Stimulated activated CD4-positive, alpha-beta T cell treated with anti-CD3 and anti-CD28 coated beads, Interleukin-1b, Interleukin-23, amount 100 ng/mL, for 4 hours (primary cell): Measurements from ENCODE around the gene HOXA6.

Source experiments
- DNase-seq, 2 donors: peaks; one replicate each; pipeline ENCODE4 v3.0.0-alpha.2; 2020; ENCODE audit warnings: low read depth in 2 of 2

The HOXA6 gene

DNA sequence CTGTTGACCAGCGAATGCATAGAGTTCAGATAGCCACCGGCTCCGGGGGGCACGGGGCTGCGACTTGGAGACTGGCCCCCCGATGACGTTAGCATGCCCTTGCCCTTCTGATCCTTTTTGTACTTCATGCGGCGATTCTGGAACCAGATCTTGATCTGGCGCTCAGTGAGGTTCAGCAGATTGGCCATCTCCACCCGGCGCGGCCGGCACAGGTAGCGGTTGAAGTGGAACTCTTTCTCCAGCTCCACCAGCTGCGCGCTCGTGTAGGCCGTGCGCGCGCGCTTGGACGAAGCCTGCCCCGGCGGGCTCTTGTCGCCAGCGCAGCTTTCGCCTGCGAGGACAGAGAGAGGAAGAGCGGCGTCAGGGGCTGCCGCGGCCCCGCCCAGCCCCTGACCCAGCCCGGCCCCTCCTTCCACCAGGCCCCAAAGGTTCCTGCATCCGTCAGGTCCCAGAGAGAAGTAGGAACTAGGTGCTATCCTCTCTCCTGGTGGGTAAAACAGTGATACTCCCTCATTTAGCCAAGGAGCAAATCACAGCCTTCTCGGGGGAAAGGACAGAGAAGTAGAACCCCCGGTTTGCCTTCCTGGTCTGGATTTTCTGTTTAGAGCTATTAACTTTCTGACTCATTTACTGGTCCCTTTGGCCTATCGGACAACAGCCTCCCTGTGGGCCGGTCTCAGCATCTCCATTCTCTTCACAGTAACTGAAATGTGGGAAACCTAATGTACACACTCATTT, 39.0 kb downstream of the HOXA6 start:
- no peak for DNase-seq

DNA sequence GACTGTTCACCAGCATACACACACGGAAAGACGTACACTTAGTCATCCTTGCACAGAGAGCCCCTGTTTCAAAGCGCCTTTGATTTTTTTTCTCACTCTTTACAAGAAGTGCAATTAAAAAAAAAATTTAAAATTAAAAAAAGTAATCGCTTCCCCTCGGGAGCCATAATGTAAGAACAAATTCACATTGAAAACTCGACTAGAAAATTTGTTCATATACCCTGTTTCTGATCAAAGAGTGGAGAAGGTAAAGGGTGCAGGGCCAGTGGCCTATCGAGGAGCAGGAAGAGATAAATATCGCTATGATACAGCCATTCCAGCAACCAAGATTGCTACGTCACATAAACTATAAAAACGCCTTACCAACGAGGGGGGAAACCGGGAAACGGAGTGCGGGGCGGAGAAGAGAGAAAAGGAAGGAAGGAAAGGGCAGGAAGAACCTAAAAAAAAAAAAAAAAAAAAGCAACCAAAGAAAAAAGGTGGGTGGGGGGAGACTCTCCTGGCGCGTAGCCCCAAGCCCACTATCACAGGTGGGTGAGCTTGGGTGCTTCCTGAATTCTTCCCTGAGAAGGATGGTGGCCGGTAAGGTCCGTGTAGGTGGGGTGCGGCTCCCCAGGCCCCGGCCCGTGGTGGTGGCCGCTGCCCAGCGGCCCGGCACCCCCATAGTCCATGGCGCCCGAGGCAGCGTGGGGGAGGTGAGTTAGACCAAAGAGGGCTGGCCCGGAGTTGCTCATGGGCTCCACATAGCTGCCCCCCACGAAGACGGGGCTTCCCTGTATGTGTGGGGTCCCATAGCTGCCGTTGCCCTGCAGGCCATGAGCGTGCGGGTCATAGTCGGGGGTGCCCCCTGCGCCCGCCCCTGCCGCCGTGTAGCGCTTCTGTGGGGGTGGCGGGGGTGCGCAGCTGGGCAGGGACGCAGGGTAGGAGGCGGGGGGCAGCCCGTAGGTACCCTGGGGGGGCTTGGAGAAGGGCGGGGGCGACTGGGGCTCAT, 39.9 kb downstream of the HOXA6 start:
- DNase-seq = no peak

DNA sequence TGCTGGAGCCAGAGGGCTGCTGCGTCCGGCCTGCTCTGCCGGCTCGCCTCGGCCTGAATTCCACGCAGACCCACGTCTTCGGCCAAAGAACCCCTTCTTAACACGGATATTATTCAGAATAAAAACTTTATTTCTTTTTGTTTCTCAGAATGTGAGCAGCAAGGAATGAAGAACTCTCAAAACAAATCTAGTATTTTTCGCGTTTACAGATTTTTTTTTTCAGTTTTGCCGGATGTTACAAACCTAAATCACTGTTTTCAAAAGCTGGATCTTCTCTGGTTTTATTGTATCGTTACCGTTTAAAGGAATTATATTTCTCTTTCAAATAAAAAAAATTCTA, 40.7 kb downstream of the HOXA6 start:
- DNase-seq = no peak

DNA sequence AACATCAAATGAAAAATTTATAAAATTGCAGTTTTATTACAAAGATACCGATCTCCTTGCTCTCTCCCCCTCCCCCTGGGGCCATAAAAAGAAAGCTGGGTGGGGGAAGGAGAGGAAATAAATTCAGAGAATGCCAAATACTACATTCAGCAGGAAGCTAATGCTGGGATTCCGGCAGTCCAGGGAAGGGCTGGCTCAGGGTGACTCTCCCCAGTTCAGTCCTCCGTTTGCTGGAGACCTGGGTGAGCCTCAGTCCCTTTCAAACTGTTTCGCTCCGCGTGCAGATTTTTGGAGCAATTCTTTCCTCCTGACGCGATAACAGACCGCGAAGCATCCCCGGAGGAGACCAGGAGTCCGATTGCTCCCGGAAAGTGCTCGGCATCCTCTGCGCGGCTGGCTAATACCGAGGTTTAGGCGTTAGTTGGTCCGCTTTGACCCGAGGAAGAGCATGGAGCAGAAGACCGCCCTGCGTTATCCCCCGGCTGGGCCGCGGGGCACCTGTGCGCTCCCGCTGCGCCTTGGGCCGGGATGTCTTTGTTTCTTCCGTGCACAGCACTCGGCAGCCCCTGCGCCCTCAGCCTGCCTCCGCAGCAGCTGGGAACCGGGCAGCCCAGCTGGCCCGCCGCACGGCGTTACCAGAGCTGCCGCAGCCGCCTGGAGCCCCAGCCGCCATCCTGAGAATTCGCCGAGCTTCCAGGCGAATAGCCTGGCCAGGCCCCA, 41.2 kb downstream of the HOXA6 start:
- DNase-seq = no peak

DNA sequence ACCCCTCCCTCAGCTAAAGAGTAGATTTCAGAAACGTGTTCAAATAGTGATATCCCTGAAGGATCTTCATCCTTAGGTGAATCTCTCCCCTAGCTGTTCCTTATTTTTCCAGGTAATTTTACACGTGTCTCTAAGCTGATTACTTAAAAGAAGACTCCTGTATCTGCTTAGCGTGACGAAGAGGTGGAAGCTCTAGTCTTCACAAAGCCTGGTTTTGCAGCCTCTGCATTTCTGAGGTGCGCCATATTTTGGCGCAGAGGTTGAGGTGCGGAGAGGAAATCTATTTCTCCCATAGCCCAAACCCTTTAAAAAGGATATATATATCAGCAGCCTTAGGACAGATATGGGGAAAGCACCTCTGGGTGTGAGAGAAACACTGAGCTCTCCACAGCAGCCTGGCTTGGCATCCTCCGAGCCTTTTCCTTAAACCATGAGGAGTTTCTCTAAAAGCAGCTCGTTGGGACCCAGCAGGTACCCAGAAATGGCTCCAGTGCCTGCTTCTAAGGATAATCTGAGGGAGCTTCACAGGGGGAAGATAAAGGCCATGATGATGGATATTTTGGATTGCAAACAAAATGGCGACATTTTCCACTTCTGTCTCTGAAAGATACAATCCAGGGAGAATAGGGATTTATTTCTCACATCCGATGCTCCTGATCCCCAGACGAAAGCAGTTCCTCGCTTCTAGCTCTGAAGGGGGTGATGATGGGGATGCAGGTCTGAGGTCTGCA, 42.1 kb downstream of the HOXA6 start:
- DNase-seq = no peak

DNA sequence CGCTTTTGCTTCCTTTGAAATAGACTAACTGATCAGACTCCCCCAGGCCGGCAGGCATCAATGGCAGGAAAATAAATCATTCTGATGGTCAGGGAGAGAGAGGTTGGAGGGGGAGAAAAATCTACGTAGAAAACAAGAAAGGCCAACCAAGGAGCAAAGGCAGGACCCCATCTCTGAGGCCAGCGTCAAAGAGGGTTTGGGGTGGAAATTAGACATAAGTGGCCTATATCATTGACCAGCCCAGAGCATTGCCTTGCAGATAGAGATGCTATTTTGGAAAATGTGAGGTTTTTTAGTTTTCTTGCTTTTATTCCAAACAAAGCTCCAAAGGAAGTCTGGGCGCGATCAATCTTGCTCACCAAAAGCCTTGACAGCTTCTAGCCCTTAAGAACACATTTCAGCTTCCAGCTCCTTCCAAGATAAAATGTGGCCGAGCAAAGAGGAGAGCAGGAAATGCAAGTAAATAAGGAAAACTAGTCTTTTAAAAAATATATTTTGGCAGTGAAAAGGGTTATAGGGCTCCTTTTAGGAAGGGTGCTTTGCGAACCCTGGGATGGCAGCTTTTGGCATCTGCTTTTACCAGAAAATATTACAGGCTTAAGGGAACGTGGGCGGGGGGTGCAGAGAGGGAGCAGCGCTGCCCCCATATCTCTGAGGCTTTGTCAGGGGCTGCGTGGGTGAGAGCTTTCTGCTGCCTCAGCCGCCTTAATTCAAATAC, 43.1 kb downstream of the HOXA6 start:
- DNase-seq = no peak

DNA sequence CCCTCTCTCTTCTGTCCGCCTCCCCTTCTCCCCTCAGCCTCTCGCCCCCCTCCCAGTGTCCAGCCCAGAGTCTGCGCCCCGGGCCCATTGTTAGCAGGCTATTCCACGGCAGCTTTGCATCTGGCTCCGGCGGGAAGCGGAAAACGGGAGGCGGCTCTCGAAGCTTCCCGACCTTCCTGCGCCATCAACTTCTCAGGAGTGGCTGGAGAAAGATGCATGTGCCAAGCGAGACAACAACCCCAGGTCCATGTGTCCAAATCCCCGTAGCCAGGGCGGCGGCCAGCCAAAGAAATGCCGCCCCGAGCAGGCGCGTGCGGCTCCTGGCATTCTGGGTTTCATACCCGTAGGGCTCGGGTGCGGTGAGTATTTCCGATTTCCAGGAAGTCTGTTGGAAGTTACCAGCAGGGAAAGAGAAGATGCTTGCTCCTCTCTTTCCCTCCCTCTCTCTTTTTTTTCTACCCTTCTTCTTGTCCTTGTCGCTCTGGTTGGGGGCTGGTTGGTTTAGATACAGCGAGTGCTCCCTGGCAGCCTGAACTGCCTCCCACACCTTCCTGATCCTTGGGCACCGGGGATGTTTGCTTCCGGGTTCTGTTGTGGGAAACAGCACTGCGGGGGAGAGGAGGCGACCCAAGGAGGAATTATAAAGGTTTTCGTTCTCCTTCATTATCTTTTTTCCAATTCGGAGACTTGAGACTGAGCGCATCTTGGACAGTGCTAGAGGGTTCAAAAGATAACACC, 43.9 kb downstream of the HOXA6 start:
- no peak for DNase-seq

DNA sequence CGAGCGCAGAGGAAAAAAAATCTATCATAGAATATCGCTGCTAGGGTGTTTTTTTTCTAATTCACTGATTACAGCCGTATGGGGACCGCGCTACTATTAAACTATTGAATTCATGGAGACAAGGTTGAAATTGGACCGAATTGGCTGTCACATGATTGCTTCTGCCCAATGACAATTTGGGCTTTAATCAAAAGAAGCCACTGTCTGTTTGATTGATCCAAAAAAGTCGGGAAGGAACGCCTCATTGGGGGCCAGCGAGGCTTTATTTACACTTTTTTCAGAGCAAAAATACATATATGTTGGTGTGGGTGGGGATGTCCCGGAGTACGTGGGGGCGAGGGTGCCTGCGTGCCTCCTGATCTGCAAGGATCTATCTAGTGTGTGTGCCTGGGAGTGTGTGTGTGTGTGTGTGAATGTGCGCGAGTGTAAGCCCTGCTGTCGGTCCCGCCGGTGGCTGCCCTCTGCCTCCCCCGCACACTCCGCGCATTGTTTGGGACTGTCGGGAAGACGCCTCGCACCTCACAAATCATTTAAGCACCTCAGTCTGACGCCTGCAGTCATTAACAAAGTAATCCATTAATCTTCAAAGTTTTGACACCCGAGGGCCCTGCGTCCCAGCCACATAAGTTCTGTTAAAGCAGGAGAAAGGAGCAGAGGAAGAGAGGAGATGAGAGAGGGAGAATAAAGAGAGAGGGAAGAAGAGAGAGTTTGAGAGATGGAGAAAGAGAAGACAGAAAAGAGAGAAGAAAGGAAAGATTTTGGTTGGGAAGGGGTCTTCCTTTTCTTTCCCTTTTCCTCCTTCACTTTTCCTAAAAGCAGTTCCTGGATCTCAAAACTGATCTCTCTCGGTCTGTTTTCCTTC, 44.8 kb downstream of the HOXA6 start, which contains the start of gene HOXA2:
Gene HOXA2, minus strand, starts transcription at position 103 of the 862 bp plus-strand sequence. CDS start 183 bp downstream, outside the sequence.
- no peak for DNase-seq

DNA sequence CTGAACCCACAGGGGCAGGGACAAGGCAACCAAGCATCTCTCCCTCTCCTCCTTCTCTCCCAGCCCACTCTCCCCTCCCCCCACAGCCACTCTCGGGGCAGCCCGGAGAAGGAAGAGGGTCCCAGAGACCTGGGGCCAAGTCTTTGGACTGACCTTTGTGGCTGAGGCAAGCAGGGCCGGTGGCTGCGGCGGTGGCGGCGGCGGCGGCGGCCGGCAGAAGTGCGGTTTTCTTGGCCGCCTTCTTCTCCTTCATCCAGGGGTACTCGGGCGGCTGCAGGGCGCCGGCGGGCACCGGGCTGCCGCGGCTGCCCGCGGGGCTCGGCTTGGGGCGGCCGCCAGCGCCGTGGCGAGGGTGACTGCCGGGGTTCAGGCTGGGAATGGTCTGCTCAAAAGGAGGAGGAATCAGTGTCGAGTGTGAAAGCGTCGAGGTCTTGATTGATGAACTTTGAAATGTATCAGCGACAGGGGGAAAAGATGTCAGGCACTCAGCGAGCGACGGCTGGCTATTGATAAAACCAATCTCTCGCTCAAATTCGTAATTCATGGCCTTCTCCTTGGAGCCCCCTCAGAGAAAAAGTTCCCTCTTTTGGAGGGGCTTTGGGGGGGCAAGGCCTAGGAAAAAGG, 45.5 kb downstream of the HOXA6 start:
- no peak for DNase-seq

DNA sequence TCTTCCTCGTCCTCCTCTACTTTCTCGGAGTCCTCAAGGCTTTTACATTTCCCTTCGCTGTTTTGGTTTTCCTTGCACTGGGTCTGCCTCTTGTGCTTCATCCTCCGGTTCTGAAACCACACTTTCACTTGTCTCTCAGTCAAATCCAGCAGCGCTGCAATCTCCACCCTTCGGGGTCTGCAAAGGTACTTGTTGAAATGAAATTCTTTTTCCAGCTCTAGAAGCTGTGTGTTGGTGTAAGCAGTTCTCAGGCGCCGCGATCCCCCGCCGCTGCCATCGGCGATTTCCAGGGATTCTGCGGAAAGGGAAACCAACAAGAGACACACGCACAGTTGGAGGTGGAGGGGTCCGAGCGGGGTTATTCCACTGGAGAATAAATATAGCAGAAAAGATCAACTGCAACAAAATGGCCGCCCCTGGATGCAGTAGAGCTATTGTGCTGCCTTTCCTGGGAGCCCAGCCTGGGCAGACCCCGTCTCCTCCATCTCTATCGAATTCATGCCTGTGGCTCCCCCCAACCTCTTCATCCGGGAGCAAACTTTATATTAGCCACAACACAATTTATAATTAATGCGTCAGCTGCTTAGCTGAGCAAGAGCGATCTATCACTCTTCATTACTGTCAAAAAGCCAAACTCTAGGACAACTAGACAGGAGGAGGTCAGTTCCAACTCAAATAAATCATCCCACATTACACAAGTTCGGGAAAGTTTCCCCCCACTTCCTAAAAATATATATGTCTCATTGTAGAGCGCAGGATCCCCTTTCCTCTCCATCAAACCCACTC, 46.2 kb downstream of the HOXA6 start:
- DNase-seq = no peak

DNA sequence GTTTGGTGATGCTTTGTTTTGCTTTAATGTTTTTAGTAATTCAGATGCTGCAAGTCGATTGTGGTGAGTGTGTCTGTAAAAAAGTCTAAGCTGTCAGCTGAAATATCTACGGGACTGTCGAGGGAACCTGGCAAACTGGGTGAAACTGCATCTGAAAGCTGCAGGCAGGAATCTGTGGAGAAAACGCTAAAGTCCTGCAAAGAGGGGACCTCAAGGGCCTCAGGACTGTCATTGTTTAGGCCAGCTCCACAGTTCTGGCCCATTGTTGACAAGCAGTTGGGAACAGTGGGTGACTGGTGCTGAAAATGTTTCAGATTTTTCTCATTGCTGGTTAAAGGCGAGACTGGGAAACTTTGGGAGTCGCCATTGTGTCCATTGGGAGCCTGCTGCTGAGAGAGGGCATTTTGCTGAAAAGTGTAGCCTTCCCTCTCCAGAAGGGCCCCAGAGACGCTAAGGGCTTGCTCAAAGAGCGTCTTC, 46.8 kb downstream of the HOXA6 start:
- no peak for DNase-seq

DNA sequence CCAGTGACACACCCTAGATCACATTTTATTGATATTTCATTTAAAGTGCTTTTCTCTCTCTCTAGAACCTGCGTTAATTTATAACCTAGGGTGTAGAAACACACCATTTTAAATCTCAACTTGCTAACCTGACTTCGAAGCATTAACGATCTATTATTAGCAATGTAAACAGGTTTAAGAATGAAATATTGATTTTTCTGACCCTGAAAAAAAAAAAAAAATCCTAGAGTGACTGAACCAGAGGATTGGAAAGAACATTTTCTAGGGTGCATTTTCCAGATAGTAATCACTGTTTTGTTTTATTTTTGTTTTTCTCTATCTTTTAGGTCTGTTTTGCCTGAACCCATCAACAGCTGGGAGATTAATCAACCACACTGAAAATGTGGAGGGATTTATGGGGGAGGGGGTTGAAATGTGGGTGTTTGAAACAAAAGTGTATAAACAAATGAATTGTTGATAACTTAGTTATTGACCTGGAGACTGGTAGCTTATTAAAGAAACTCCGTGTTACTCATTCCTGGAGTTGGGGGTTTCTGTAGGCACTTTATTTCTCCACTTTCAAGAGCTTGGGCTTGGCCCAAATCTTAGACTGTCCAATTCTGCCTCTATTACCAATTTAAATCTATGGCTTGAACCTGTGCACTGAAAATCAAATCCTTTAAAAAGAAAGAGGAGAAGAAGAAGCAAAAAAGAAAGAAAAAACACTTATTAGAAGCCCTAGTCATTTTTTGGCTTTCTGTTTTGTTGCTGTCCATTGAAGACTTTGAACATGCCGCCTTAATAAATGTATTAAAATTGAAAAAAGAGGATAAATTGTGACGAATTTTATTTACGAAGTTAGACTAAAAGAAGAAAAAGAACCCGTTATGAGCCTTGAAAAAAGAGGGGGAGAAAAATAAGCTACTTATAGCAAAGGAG, 47.9 kb downstream of the HOXA6 start:
- DNase-seq = no peak

DNA sequence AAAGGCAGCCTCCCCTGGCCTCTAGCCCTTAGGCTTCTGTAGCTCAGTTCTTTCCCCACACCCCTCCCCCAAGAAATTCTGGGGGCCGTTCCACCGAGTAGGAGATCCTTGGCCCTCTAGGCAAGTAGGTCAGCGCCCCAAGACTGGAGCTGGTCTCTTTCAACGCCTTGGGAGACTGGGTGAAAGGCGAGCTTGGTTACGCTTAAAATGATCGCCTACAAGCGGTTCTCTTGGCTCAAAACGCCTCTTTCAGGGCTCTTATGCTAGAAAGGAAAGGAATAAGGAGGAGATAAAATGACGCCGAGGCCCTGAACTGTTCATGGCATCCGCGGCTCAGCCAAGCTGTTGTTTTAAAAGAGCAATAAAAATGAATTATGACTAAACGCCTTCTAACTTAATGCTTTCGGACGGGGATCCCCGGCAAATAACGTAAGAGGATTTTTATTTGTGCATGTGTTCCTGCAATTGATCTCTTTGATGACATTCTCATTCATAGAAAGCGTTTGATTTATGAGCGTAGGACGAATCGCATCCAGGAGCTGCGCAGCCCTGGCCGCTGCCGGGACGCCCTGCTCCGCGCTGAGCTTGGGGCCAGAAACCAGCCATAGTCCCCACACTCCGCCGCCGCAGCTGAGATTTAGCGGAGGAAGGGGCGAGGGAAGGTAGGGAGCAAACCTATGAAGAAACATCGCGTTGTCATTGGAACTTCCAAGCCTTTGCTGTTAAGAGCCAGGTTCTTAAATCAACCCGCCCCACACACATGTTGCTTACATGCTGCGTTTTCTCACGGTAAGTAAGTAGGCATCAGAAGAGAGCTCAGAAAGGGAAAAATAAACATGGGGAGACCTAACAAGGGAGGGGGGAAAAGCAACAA, 48.8 kb downstream of the HOXA6 start:
- DNase-seq = no peak

DNA sequence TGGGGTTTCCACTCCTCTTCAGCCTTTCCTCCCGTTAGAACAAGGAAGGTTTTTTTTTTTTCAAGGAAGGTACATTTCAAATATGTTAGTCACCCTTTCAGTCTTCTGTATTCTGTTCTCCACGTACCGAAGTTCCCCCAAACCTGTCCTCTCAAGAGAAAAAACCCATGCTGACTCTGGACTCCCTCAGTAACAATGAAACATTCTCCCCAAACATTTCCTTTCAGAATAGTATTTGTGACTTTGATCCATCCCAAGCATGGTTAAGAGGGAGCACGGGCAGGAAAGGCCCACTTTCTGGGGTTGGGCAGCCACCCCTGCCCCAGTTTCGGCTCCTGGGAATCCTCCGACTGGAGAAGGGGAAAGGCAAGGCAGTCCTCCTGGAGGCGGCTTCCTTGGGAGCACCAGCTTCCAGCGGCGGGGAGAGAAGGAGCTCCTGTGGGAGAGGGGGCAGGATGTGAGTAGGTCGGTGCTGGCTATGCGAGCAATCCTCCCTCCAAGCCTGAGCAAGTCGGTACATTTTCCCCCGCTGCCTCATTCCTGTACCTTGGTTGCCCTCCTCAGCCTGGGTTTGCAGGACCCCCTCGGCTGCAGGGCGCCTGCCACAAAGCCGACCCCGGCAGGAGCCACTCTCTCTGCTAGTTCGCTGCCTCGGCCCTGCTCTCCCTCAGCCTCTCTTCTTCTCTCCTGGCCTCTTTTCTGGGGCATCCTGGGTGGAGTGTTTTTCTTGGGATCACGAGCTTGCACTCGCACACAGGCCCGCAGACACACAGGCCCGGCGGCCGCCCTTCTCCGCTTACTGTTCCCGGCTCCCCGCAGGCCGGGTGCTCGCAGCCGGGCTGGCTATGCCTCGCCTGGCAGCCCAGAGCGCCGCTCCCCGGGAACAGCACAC, 49.6 kb downstream of the HOXA6 start:
- DNase-seq = no peak
